Bronchial epithelial cell (primary cell): Measurements from ENCODE around the gene NPM1. TPM values are rescaled to one million over a fixed set of nuclear protein-coding genes. Genes with fewer than 3 reads are reported as not detected.

Experiments used
- DNase-seq: peaks from one replicate; pipeline ENCODE4 v3.0.0-alpha.2; 2010; ENCODE audit warnings: low read depth
- FAIRE-seq: peaks from 2 replicates; lab custom pipeline; 2011; peaks lifted over from hg19 to GRCh38; lab: Jason Lieb, UNC
- H3K27me3 ChIP-seq: 2 replicates; pipeline ENCODE4 v1.5.1; 2011; ENCODE audit warnings: low read length; ENCODE audit not compliant: control insufficient read depth, insufficient read depth
- H3K36me3 ChIP-seq: 2 replicates; pipeline ENCODE4 v1.5.1; 2011; ENCODE audit warnings: low read length; ENCODE audit not compliant: control insufficient read depth, insufficient read depth
- H3K4me3 ChIP-seq: 2 replicates; pipeline ENCODE4 v1.5.1; 2011; ENCODE audit warnings: mild to moderate bottlenecking, low read depth, low read length, control low read depth
- total RNA-seq: library from RNA; depleted of rRNA; stranded (reverse); fragments of >200 nt; gene quantifications from 2 replicates; pipeline ENCODE4 v1.2.1, GENCODE V29; 2014
- TF ChIP-seq, protein P1 (sequence below): IDR thresholded peaks from 2 replicates; pipeline ENCODE4 v1.5.1; 2011; ENCODE audit warnings: mild to moderate bottlenecking, moderate library complexity, low read length, control low read depth, inconsistent platforms; ENCODE audit not compliant: insufficient read depth, severe bottlenecking

NPM1 gene
- total RNA-seq, 1 donor from 2014 or later = 2,049 TPM

DNA sequence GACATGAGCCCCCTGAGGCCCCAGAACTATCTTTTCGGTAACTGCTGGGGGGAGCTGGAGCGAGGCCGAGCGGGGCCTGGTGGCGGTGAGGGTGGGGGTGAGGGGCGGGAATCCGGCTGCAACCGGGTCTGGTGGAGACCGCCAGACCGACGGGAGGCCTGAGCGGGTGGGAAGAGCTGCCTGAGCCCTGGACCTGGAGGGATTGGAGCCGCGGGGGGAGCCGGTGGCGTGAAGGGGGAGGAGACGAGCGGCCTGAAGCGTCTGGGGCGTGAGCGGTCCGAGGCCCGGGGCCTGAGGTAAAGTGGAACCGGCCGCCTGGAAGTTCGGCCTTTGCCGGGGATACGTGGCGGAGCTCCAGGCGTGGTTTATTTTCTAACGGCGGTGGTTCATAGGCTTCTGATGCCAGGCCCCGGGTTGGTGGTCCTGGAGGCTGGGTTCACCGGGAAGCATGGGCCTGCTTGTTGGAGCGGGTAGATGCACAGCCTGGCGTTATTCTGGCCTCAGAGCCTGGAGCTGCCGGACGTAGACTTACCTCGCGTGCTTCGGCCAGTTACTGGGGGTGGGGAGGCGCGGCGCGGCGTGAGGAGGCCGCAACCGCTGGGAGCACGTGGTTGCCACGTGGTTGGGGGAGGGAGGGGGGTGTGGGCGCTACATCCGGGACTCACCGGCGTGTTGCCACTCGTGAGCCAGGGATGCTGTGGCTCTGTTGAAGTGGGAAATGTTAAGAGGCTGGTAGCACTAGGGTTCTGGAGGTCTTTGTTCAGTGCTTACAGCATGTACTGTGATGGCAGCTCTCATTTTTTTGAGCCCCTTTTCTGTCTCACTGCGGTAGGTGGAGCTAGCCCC, 544 bp downstream of the NPM1 start:
- TF ChIP-seq, protein P1, sequence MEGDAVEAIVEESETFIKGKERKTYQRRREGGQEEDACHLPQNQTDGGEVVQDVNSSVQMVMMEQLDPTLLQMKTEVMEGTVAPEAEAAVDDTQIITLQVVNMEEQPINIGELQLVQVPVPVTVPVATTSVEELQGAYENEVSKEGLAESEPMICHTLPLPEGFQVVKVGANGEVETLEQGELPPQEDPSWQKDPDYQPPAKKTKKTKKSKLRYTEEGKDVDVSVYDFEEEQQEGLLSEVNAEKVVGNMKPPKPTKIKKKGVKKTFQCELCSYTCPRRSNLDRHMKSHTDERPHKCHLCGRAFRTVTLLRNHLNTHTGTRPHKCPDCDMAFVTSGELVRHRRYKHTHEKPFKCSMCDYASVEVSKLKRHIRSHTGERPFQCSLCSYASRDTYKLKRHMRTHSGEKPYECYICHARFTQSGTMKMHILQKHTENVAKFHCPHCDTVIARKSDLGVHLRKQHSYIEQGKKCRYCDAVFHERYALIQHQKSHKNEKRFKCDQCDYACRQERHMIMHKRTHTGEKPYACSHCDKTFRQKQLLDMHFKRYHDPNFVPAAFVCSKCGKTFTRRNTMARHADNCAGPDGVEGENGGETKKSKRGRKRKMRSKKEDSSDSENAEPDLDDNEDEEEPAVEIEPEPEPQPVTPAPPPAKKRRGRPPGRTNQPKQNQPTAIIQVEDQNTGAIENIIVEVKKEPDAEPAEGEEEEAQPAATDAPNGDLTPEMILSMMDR = no peak
- FAIRE-seq (no peak), DNase-seq (peak; percentile 47)
- Histone ChIP-seq H3K27me3 (no peaks in the 10 kb centered on the region), H3K4me3 (peak overlapping the region; percentile 78), H3K36me3 (peaks cover 10% of the 10 kb centered on the region)

DNA sequence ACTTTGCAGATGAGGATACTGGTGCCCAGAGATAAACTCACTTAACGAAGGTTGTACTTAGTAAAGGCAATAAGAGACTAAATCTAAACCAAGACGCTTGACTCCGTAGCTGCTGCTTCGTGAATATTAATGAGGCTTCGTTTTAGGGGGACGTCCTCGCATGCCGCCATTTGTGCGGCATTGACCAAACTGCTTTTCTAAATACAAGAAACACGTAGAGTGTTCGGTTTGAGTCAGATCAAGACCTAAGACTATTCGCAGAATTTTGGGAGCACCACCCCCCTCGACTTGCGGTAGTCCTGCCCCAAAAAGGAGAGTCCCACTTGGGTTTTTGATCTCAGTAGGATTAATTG, 1.1 kb downstream of the NPM1 start:
- TF ChIP-seq, protein P1 = no peak
- FAIRE-seq (no peak), DNase-seq (no peak)
- peak overlapping the region; percentile 78 for H3K4me3 ChIP-seq
- H3K36me3 ChIP-seq = peaks cover 11% of the 10 kb centered on the region
- H3K27me3 ChIP-seq = no peaks in the 10 kb centered on the region

DNA sequence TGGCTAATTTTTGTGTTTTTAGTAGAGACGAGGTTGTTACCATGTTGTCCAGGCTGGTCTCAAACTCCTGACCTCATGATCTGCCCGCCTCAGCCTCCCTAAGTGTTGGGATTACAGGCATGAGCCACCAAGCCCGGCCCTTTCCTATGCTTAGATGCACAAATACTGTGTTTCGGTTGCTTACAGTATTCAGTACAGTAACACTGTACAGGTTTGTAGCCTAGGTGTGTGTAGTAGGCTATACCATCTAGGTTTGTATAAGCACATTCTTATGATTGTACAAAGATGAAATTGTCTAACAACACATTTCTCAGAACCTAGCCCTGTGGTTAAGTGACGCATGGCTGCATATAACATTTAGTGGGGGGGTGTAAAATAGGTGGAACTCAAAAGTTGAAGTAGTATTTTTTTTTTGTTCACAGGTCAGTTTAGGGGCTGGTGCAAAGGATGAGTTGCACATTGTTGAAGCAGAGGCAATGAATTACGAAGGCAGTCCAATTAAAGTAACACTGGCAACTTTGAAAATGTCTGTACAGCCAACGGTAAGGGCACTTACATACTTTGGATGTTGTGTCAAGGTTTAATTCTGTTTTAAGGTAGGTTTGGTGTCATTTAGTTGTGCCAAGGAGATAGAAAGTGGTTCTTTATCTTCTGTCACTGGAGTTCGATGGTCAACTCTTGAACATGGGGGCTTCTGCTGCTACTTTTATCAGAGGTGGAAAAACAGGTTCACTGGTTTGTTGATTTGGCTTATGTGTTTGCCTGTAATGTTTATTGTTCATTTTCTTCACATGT, 3.4 kb downstream of the NPM1 start:
- DNase-seq (no peak), FAIRE-seq (no peak)
- H3K36me3 ChIP-seq = peaks cover 20% of the 10 kb centered on the region
- no peak overlapping the region for H3K4me3 ChIP-seq
- H3K27me3 ChIP-seq = no peaks in the 10 kb centered on the region
- TF ChIP-seq, protein P1 = no peak

DNA sequence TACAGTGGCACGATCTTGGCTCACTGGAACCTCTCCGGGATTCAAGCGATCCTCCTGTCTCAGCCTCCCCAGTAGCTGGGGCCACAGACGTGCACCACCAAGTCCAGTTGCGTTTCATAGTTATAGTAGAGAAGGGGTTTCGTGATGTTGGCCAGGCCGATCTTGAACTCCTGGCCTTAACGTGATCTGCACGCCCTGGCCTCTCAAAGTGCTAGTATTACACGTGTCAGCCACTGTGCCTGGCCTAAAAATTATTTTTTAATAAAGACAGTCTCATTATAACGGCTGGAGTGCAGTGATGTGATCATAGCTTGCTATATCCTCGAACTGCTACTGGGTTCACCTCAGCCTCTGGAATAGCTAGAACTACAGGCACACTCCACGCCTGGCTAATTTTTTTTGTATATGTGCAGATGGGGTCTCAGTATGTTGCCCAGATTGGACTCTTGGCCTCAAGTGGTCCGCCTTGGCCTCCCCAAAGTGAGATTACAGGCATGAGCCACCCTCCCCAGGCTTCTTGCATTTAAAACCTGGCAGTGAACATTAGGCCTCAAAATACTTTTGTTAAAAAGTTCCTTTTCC, 4.4 kb downstream of the NPM1 start:
- DNase-seq (no peak), FAIRE-seq (no peak)
- Histone ChIP-seq H3K27me3 (no peaks in the 10 kb centered on the region), H3K4me3 (no peak overlapping the region), H3K36me3 (peaks cover 20% of the 10 kb centered on the region)
- TF ChIP-seq, protein P1 = no peak

DNA sequence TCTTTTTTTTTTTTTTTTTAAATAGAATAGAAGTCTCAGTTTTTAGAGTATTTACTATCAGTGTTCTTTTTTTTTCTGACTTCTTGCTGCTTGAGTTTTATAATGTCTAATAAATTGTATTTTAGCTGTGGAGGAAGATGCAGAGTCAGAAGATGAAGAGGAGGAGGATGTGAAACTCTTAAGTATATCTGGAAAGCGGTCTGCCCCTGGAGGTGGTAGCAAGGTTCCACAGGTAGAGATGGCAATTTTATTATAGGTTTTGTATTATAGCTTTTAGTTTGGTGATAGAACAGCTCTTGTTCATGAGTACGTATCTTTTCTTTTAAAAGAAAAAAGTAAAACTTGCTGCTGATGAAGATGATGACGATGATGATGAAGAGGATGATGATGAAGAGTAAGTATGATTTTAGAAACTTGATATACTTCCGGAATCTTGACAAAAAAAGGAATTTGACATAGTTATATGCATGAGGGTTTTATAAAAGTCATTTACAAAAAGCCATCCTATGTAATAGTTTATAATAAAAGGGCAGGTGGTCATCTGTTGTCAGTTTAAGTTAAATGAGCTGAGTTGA, 5.0 kb downstream of the NPM1 start:
- no peaks in the 10 kb centered on the region for H3K27me3 ChIP-seq
- TF ChIP-seq, protein P1 = no peak
- FAIRE-seq (no peak), DNase-seq (no peak)
- peaks cover 23% of the 10 kb centered on the region for H3K36me3 ChIP-seq
- H3K4me3 ChIP-seq = no peak overlapping the region
